Stimulated activated CD8-positive, alpha-beta memory T cell treated with anti-CD3 and anti-CD28 coated beads, Interleukin-7, amount 100 ng/mL, for 24 hours (primary cell): ENCODE results near the gene DRC3.
"Not testable (repeated sequence)": the region's sequence is repeated elsewhere in the genome, so short reads cannot be mapped to it uniquely, and the experiment has no call there.

Source experiments
- DNase-seq: peaks from one replicate; pipeline ENCODE4 v3.0.0-alpha.2; 2020; ENCODE audit warnings: low read depth

Gene DRC3, protein sequence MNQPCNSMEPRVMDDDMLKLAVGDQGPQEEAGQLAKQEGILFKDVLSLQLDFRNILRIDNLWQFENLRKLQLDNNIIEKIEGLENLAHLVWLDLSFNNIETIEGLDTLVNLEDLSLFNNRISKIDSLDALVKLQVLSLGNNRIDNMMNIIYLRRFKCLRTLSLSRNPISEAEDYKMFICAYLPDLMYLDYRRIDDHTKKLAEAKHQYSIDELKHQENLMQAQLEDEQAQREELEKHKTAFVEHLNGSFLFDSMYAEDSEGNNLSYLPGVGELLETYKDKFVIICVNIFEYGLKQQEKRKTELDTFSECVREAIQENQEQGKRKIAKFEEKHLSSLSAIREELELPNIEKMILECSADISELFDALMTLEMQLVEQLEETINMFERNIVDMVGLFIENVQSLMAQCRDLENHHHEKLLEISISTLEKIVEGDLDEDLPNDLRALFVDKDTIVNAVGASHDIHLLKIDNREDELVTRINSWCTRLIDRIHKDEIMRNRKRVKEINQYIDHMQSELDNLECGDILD

DNA sequence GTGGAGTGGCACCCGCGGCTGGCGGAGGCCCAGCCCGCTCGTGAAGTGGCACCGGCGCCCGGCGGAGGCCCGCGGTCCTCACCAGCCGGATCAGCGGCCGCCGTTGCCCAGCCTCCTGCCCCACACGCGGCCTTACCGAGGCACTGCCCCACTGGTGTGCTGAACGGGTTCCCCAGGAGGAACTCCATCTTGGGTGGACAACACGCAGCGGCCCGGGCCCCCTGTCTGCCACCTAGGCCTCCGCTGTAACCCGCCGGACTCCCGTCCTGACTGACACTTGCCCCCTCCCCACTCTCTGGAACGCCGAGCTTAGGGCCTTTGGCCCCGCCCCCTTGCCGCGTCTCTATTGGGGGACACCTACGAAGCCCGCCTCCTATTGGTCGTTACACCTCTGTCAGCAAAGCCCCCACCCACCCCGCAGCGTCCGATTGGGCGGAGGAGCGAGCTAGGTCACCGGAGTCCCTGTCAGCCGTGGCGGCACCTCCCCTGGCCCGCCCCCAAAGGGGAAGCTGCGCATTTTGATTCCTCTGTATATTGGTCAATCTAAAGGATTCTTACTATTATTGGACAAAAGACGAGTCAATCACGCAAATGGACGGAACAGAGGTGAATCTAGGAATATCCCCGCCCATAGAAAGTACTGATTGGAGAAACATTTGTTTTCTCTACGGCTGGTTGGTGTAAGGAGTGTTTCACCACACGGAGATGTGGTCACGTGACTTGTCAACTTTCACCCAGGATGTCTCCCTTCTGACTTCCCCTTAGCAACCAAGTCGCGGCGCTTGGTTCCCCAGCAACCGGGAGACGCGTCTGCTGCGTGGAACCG lies at the start of gene DRC3, which contains the start of gene TOM1L2:
TSS of gene DRC3 (plus strand) at position 737 of the 826 bp plus-strand sequence. CDS start 4,737 bp downstream, outside the sequence.
TSS of gene TOM1L2 (minus strand) at position 275 of the 826 bp plus-strand sequence. CDS start at position 188, 87 bp downstream.
- DNase-seq, result peak; percentile 100

DNA sequence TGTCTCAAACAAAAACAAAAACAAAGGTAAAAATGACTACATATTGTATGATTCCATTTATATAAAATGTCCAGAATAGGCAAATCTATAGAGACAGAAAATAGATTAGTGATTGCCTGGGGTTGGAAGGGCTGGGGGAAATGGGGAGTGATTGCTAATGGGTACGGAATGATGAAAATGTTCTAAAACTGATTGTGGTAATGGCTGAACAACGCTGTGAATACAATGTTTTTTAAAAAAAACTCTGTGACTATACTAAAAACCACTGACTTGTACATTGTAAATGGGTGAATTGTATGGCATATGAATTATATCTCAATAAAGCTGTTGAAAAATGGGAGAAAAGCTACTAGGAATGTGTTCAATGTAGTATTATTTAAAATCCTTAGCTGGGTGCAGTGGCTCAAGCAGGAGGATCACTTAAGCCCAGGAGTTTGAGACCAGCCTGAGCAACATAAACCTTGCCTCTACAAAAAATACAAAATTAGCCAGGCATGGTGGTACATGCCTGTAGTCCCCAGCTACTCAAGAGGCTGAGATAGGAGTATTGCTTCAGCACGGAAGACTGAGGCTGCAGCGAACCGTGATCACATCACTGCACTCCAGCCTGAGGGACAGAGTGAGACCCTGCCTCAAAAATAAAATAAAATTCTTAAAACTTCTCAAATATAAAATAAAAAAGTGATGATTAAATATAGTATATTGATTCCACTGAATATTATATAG lies 48.4 kb upstream of the DRC3 start:
- no peak for DNase-seq

DNA sequence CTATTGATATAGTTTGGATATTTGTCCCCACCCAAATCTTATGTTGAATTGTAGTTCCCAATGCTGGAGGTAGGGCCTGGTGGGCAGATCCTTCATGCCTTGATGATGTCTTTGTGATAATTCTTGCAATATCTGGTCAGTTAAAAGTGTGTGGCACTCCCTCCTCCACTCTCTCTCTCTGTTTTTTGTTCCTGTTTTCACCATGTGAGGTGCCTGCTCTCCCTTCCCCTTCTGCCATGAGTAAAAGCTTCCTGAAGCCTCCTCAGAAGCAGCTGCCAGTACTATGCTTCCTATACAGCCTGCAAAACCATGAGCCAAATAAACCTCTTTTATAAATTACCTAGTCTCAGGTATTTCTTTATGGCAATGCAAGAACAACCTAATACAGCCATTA lies 47.8 kb upstream of the DRC3 start:
- DNase-seq, result no peak

DNA sequence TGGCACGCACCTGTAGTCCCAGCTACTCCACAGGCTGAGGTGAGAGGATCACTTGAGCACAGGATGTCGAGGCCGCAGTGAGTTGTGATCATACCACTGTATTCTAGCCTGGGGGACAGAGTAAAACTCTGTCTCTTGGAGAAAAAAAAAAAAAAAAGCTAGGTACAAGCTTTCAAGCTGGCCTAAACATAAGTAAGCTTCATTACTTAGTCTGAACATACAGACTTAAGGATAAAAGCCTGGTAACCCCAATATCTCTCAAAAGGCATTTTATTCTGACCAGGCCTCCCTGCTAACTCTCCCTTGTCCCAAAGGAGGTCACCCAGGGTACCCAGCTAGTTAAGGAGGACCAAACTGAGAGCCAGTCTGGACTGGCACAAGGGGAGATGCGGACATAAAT lies 46.6 kb upstream of the DRC3 start:
- DNase-seq, result no peak

DNA sequence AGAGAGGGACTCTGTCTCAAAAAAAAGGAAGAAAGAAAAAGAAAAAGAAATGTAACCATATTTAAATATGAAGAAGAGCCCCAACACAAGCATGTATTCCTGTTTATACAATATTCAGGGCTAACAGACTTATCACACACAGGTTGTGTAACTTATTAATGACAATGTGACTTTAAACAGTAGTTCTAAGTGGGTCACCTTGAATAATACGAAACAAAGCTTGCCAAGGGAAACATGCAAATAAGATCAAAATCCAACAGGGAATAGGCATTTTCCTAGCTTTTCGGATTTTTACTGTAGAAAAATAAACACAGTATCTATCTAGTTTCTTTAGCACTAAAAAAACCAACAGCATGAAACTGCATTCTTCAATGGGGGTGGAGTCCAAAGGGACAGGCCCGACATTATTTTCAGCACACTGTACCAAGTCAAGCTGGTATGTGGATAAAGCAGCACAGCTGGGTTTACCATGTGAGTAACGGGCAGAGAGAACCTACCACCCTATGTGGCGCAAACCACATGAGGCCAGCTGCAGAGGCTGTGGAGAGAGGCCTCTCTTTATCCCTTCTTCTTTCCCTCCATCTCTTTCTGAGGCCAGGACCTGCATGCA lies 45.7 kb upstream of the DRC3 start:
- DNase-seq, result no peak

DNA sequence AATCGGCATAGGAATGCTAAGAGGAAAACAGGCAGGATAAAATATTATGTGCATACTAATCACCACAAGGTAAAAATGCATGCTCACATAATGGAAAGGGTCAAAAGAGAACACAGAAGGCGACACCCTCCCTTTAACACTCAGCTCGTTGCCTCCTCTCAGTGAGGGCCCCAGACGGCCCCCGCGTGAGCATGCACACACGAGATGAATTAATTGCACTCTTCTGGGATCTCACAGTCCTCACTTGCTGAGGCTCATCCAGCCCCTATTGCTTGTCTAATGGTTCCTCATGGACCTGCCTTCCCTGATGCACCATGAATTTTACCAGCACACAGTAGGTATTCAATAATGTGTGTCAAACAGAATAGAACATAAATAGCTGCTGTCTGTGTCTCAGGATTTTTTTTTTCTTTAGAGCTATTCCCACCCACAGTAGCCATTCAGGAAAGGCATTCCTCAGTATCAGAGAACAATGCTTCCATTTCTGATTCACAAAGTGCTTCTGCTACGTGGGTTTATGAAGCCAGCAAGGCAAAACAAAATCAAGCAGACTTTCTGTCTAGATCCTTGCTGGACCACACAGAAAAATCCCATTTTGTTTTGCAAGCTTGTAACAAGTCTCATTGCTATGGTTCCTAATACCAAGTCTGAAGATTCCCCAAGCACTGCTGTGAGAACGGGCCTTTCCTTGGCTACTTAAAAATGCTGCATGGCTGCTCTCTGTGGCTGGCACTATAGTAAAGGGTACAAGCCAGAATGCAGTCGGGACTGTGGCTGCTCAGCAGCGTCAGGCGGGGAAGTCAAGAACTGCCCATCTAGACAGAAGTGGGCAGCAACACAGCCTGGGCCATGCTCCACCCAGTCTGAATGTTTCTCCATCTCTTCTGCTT lies 44.0 kb upstream of the DRC3 start:
- DNase-seq, result no peak

DNA sequence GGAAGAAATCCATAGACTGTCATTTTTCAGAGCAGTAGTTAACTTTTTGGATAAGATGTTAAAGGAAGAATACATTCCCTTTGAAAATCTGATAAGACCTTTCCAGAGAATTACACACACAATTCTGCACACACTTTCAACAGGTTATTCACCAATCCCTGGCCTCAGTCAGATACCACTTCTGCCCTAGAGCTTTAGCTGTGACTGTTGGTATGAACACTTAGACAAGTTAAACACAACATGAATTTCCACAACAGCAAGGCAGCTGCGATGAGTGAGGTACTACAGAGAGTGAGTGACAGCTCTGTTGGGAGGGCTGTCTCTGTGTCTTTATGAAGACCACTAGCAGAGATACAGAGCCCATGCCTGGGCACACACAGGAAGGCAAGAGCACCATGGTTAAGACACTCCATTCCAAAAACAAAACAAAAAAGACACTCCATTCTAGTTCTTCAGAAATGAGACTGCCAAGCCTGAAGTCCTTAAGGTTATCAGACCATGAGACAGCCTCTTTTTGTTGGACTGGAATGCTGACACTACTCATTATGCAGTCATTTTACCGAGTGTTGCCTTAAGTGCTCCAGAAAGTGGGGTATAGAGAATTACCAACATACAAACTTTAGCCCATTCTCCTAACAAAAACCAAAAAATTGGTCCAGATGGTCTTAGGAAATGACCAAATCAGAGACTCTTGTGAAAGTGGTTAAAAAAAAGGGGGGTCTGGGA lies 42.8 kb upstream of the DRC3 start:
- no peak for DNase-seq

DNA sequence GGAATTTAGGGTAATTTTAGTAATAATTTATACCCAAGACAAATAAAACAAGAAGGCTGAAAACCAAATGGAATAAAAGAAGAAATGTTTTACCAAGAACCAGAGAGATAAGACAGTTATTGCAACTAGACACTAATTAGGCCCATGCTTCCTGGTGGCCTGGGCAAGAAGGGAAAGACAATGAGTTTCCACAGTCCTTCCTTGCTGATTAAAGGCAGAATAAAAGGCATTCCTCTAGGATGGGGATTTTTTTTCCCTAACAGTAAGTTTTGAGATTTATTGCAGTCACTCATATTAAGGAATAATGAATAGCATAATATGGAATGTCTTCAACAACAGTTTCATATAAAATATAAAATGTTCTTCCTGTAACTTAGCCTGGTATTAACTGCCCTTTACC lies 42.0 kb upstream of the DRC3 start:
- DNase-seq, result no peak

DNA sequence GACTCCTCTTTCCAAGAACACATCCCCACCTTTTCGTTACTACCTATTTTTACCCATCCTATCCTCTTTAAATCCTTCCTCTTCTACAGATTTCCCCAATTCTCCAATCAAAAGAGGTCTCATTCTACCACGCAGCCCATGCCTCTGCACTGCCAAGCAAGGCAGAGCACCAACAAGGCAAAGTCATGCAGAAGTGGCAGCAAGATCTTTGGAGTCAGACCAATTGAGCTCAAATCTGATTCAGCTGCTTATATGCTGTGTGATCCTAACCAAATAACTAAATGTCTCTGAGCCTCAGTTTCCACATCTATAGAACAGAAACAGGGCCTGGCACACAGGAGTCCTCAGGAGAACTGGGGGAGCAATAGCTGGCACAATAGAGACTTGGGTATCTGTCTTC lies 41.5 kb upstream of the DRC3 start:
- DNase-seq, result no peak

DNA sequence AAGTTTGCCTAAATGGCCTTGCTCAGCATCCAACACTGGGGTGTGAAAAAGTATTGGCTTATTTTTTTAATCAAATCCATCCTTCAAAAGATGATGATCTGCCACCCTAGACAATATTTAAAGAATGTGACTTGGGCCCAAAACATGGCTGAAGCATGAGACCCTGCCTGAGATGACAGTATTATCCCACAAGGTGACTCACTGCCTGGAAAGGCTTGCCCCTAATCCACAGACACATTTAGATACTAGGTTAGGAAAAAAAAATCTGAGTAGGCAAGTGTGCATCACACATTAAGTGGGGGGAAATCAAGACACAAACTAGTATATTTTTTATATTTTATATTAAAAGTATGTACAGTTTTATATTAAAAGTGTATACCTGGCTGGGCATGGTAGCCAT lies 38.9 kb upstream of the DRC3 start:
- no peak for DNase-seq

DNA sequence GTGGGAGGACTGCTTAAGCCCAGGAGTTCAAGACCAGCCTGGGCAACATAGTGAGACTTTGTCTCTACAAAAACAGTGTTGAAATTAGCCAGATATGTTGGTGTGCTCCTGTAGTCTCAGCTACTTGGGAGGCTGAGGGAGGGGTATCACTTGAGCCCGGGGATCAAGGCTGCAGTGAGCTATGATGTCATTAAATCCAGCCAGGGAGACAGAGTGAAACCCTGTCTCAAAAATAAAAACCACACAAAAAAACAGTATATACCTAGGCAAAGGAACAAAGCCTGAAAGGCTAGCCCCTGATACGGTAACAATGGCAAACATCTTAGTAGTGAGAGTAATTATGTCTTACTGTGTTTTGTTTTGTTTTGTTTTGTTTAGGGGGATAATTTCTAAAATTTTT lies 38.4 kb upstream of the DRC3 start:
- DNase-seq, result no peak

DNA sequence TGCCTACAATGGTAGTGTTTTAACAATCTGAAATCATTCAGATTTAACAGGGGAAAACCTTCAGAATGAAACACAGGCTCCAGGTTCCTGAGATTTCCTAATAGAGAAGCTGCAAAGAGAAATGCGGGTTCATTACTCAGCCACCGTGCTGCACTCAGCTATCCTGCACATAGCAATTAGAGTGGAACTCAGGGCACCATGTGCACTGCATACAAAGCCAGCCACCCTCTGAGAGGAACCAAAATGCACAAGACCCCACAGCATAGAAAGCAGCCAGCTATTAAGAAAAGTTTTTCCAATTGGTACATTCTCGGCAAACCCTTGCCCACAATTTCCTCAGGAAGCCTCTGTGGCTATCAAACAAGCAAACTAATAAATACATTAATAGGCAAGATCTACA lies 37.9 kb upstream of the DRC3 start:
- DNase-seq, result no peak

DNA sequence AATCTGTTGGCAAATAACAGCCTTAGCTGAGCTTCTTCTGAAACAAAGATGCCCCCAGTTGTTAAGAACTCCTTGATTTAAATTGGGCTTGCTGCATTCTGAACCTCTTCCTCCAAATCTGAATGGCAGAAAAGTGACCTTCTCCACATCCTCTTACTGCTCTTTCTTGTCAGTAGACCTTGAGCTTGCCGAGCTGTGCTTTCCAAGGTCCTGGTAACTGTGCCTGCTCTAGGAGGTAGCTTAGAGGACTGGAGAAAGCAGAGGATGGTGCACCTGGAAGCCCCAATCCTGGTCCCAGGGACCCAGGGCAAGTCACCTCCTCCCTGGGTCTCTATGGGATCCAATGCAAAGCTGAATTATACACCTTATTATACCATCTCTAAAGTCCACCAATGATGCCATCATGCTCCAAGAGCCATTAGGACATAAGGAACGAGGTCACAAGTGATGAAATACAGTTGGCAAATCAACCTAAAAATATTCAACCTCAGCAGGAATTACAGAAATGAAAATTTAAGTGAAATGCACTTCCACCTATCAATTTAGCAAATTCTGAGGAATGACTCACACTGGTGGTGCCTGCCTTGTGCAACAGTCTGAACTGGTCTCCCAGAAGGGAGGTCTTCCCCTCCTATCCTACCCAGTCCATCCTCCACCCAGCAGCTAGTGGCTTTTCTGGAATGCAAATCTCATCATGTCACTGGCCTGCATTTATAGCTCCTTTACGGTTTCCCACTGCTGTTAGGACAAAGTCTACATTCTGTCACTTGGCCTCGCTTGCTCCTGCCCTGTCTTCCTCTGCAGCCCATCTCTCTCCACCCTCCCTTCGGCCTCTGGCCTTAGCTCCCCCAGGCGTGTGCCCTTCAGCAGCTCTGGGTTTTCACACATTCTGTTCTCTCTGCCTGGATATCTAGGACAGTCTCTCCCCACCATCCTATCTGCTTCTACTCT lies 37.1 kb upstream of the DRC3 start:
- no peak for DNase-seq

DNA sequence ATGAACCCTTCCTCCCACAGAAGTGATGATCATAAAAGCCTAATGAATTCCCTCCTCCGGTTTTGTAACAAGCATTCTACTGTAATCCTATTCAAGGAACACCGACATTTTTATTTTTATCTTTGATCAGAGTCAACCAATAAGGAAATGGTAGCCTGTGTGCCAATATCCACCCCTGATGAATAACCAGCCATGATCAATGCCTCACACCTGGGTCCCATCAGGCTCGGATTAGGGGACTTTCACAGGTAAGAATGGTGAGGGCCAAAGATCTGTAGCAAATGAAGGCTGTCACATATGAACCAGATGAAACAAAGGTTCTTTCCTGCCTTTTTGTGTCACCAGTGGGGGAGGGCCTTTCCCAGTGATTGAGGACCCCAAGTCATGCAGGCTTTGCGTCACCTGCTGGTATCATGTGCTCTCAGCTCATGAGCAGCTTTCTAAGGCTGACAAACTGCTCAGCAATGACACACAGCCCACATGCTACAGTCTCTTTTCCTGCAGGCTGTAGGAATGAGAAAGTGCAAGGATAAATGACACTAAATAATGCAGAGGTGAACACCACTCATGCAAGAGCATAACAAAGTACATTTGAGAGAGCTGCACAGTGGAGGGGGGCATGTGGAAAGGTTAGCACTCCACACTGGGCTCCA lies 35.3 kb upstream of the DRC3 start:
- DNase-seq, result no peak

DNA sequence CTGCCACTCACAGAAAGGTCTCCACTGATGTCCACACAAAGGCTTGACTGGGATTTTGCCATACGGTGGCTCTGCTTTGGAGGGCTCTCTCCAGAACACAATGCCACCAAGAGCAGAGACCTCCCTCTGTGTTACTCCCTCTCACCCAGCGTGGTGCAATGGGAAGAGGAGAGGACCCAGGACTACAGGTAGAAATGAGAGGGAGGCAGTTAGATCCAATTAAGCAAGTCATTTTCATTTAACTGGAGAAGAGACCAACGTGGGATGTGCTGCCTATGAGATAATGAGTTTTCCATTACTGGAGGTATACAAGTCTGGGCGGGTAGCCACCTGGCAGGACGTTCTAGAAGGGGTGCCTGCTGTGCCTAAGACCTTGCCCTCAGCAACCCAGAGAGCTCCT lies 34.7 kb upstream of the DRC3 start:
- DNase-seq, result no peak

DNA sequence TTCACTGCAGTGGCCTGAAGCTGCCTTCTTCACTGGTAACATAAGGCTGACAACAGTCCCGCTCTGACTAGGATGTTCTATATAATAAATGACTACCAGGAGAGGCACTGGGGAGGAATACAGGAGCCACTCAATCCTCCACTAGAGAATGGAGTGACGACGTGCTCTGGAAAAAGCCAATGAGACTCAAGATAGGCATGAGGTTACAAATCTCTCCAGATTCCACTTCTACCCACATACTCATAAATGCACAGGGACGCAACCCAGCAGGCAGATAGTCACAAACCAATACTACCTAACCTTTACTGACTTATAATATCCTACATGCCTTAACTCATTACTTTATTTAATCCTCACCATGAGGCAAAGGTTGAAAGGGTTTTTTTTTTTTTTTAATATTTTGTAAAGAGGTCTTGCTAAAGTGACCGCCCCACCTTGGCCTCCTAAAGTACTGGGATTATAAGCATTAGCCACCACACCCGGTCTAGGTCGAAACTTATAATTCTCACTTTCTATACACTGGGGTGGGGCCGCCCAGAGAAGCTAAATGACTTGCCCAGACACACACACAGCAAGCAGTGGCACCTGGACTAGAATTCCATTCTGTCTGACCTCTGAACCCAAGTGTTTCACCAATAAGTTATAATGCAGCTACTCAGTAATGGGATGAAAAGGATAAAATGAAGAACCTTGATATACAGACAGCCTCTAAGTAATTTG lies 34.1 kb upstream of the DRC3 start:
- no peak for DNase-seq

DNA sequence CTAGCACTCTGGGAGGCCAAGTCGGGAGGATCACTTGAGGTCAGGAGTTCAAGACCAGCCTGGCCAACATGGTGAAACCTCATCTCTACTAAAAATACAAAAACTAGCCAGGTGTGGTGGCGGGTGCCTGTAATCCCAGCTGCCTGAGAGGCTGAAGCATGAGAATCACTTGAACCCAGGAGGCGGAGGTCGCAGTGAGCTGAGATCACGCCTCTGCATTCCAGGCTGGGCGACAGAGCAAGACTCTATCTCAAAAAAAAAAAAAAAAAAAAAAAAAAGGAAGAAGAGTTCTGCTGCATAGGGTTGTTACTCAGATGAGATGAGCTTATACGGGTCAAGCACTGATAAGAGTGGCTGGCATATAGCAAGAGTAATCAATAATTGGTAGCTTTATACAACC lies 32.7 kb upstream of the DRC3 start:
- DNase-seq, result not testable (repeated sequence)

DNA sequence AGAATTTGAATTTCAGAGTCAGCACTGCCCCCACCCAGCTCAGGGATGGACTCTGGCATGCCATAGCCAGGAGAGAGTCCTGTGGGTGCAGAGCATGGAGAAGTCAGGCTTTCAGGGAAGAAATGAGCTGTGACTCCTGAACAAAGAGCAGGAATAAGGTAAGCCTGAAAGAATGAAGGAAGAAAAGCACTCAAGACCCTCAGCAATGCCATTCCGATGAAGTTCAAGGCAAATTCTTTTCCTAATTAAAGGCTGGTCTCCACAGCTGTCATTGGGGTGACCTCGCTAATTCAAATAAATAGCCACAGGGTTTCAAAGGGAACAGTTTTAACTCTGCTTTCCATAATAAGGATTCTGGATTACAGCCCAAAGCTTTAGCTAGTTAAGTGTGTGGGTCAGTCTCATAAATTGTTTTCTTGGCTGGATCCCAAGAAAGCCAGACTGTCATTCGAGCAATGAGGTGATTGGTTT lies 32.2 kb upstream of the DRC3 start:
- DNase-seq, result no peak
